Measurements from ENCODE around the gene FDXR.

- TF ChIP-seq, protein P1, sequence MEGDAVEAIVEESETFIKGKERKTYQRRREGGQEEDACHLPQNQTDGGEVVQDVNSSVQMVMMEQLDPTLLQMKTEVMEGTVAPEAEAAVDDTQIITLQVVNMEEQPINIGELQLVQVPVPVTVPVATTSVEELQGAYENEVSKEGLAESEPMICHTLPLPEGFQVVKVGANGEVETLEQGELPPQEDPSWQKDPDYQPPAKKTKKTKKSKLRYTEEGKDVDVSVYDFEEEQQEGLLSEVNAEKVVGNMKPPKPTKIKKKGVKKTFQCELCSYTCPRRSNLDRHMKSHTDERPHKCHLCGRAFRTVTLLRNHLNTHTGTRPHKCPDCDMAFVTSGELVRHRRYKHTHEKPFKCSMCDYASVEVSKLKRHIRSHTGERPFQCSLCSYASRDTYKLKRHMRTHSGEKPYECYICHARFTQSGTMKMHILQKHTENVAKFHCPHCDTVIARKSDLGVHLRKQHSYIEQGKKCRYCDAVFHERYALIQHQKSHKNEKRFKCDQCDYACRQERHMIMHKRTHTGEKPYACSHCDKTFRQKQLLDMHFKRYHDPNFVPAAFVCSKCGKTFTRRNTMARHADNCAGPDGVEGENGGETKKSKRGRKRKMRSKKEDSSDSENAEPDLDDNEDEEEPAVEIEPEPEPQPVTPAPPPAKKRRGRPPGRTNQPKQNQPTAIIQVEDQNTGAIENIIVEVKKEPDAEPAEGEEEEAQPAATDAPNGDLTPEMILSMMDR (IDR thresholded peaks at IDR 0.05), result no peak
- TF ChIP-seq POLR2A (IDR thresholded peaks at IDR 0.05), result no peak
Observed at GRCh38 chr17:74860872-74861661, 11.7 kb downstream of the FDXR start.
